ENCODE results near the gene PNPLA5. TPM values are rescaled to one million over a fixed set of nuclear protein-coding genes. Genes with fewer than 3 reads are reported as not detected.

PNPLA5 gene
- total RNA-seq, 1 donor from 2014 or later = not detected

DNA sequence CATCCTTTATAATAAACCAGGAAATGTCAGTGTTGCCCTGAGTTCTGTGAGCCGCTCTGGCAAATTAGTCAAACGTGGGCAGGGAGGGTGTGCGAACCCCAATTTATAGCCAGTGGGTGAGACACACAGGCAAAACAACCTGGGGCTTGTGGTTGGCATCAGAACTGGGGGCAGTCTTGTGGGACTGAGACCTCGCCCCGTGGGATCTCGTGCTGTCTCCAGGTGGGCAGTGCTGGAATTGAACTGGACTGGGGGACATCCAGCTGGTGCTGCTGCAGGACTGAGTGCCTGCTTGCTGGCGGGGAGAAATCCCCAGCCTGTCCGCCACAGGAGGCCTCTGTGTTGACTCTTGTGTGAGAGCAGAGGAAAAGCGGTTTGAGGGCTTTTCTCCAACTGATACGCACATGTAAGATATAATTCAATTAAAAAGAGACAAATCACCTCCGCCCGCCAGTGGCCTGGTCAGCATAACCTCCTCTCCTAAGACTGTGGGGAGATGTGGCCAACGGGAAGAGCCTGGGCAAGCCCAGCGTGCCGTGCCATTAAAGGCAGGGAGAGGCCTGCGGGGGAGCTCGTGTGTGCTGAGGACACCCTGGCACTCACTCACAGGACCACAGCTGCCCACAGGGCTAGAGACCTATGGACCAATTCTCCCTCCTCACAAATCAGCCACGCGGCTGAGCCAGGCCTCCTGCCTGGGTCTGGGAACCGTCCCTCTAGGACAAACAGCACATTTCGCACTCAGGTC lies 47.9 kb downstream of the PNPLA5 start:
- intact Hi-C loops (cut with micrococcal nuclease) = no loop called here
- TF ChIP-seq, protein P1, sequence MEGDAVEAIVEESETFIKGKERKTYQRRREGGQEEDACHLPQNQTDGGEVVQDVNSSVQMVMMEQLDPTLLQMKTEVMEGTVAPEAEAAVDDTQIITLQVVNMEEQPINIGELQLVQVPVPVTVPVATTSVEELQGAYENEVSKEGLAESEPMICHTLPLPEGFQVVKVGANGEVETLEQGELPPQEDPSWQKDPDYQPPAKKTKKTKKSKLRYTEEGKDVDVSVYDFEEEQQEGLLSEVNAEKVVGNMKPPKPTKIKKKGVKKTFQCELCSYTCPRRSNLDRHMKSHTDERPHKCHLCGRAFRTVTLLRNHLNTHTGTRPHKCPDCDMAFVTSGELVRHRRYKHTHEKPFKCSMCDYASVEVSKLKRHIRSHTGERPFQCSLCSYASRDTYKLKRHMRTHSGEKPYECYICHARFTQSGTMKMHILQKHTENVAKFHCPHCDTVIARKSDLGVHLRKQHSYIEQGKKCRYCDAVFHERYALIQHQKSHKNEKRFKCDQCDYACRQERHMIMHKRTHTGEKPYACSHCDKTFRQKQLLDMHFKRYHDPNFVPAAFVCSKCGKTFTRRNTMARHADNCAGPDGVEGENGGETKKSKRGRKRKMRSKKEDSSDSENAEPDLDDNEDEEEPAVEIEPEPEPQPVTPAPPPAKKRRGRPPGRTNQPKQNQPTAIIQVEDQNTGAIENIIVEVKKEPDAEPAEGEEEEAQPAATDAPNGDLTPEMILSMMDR (IDR thresholded peaks at IDR 0.05; ENCODE audit: borderline replicate concordance) = no peak

DNA sequence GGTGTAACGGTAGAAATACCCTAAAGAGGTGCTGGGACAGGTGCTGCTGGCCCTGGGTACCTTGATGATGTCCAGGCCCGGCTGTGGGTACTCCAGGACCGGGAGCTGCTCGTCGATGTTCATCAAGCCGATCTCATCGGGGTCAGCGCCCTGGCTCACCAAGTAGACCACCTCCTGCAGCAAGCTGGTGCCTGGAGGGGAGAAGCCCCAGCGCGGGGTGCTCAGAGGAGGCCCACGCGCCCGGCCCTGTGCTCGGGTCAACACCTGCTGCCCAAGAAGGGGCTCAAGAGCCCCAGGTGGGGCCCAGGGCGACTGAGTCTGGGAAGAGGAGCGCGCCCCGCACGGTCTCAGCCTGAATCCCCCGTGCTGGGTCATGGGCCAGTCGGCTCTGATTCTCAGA lies 50.1 kb downstream of the PNPLA5 start:
- peaks cover 11% of the 10 kb centered on the region for H3K27me3 ChIP-seq (ENCODE audit: low read depth)
- TF ChIP-seq, protein P1 (IDR thresholded peaks at IDR 0.05; ENCODE audit: borderline replicate concordance) = no peak
- intact Hi-C loops (cut with micrococcal nuclease) = no loop called here
- DNase-seq = no peak
- no peak overlapping the region for H3K27ac ChIP-seq (replicated peaks)
- H3K4me3 ChIP-seq = no peak overlapping the region
- no peaks in the 10 kb centered on the region for H3K9me3 ChIP-seq (replicated peaks)
- no peaks in the 10 kb centered on the region for H3K36me3 ChIP-seq
- no peaks in the 10 kb centered on the region for H3K4me1 ChIP-seq

More for the DNA sequence above, 47.9 kb downstream of the PNPLA5 start:
- Histone ChIP-seq H3K4me1 (peaks cover 4% of the 10 kb centered on the region), H3K36me3 (no peaks in the 10 kb centered on the region), H3K27me3 (ENCODE audit: low read depth) (peaks cover 16% of the 10 kb centered on the region), H3K4me3 (no peak overlapping the region), H3K9me3 (replicated peaks) (no peaks in the 10 kb centered on the region), H3K27ac (replicated peaks) (no peak overlapping the region)
- DNase-seq = no peak

GRCh38 chr22:43840851-43841250 lies 51.0 kb downstream of the PNPLA5 start:
- H3K4me3 ChIP-seq = no peak overlapping the region
- H3K36me3 ChIP-seq = no peaks in the 10 kb centered on the region
- no peaks in the 10 kb centered on the region for H3K9me3 ChIP-seq (replicated peaks)
- no peaks in the 10 kb centered on the region for H3K4me1 ChIP-seq
- no peak overlapping the region for H3K27ac ChIP-seq (replicated peaks)
- intact Hi-C loops (cut with micrococcal nuclease) = no loop called here
- H3K27me3 ChIP-seq (ENCODE audit: low read depth) = peaks cover 11% of the 10 kb centered on the region
- no peak for DNase-seq
- TF ChIP-seq, protein P1 (IDR thresholded peaks at IDR 0.05; ENCODE audit: borderline replicate concordance) = no peak

GRCh38 chr22:43840431-43840830 lies 51.4 kb downstream of the PNPLA5 start:
- DNase-seq = no peak
- TF ChIP-seq, protein P1 (IDR thresholded peaks at IDR 0.05; ENCODE audit: borderline replicate concordance) = no peak

DNA sequence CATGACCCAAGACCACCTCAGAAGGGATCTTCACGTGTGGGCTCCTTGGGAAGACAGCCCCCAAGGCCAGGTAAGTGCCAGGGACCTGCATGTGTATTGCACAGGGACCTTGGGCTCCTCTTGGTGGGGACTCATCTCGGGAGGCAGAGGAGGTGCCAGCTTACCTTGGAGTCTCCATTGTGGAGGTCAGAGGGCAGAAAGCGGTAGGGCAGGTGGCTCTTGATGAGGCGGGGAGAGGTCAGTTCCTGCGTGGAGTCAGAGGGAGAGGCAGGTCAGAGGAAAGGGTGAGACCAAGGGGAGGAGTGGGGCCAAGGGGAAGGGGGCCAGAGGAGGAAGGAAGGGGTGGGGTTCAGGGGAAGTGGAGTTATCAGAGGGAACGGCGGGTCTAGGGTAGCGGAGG lies 52.0 kb downstream of the PNPLA5 start:
- Histone ChIP-seq H3K27me3 (ENCODE audit: low read depth) (peaks cover 11% of the 10 kb centered on the region), H3K4me1 (no peaks in the 10 kb centered on the region), H3K36me3 (no peaks in the 10 kb centered on the region), H3K4me3 (no peak overlapping the region), H3K9me3 (replicated peaks) (no peaks in the 10 kb centered on the region), H3K27ac (replicated peaks) (no peak overlapping the region)
- intact Hi-C loops (cut with micrococcal nuclease) = no loop called here
- TF ChIP-seq, protein P1 (IDR thresholded peaks at IDR 0.05; ENCODE audit: borderline replicate concordance) = no peak
- no peak for DNase-seq

More at GRCh38 chr22:43840431-43840830, 51.4 kb downstream of the PNPLA5 start:
- Histone ChIP-seq H3K9me3 (replicated peaks) (no peaks in the 10 kb centered on the region), H3K27me3 (ENCODE audit: low read depth) (peaks cover 11% of the 10 kb centered on the region), H3K27ac (replicated peaks) (no peak overlapping the region), H3K36me3 (no peaks in the 10 kb centered on the region), H3K4me3 (no peak overlapping the region), H3K4me1 (no peaks in the 10 kb centered on the region)
- intact Hi-C loops (cut with micrococcal nuclease) = no loop called here

Data from left ventricle myocardium inferior (tissue), 1 donor.